MCF 10A (cell line): ENCODE data around the gene SEMA5A. TPM values are rescaled to one million over a fixed set of nuclear protein-coding genes. Genes with fewer than 3 reads are reported as not detected.

ENCODE experiments used
- BruUV-seq: library from RNA; stranded (reverse); fragments of 400-500 nt; replicated peaks from 2 replicates; lab custom pipeline; 2021; lab: Mats Ljungman, UMichigan
- CTCF ChIA-PET: fragments of 300-600 bp; sonication (Branson Sonifier 250); formaldehyde crosslinking; extraction: SDS; loops from one replicate; lab custom pipeline; 2021; ENCODE audit warnings: antibody characterized with exemption, inconsistent platforms; lab: Yijun Ruan, JAX
- POLR2A ChIA-PET: fragments of 300-600, 350-650 bp; sonication (Branson Sonifier 250); formaldehyde crosslinking; extraction: SDS; loops from one replicate; lab custom pipeline; 2020; ENCODE audit warnings: antibody characterized with exemption, inconsistent platforms; lab: Yijun Ruan, JAX
- DNase-seq: peaks from one replicate; pipeline ENCODE4 v3.0.0-alpha.2; 2018; ENCODE audit not compliant: unreplicated experiment
- H3K27ac Mint-ChIP-seq: one replicate; pipeline ENCODE4 v1.8.0; 2022; ENCODE audit warnings: mild to moderate bottlenecking, low read depth, mixed read lengths; ENCODE audit not compliant: unreplicated experiment
- H3K27me3 Mint-ChIP-seq: one replicate; pipeline ENCODE4 v1.8.0; 2022; ENCODE audit warnings: mixed read lengths; ENCODE audit not compliant: insufficient read depth, unreplicated experiment
- H3K36me3 Mint-ChIP-seq: one replicate; pipeline ENCODE4 v1.8.0; 2022; ENCODE audit warnings: mild to moderate bottlenecking, moderate library complexity, mixed read lengths; ENCODE audit not compliant: insufficient read depth, unreplicated experiment
- H3K4me1 Mint-ChIP-seq: one replicate; pipeline ENCODE4 v1.8.0; 2022; ENCODE audit warnings: mixed read lengths; ENCODE audit not compliant: insufficient read depth, unreplicated experiment
- H3K4me3 Mint-ChIP-seq: one replicate; pipeline ENCODE4 v1.8.0; 2022; ENCODE audit warnings: mild to moderate bottlenecking, moderate library complexity, mixed read lengths; ENCODE audit not compliant: unreplicated experiment
- H3K9me3 Mint-ChIP-seq: one replicate; pipeline ENCODE4 v1.8.0; 2022; ENCODE audit warnings: mixed read lengths; ENCODE audit not compliant: unreplicated experiment
- intact Hi-C: fragments of 100-400 bp; cut with micrococcal nuclease; formaldehyde crosslinking; loops from 2 replicates; pipeline ENCODE4 v1.14.1; 2022
- total RNA-seq: library from RNA; stranded (reverse); gene quantifications from 2 replicates; pipeline ENCODE4 v1.2.3, GENCODE V29; 2022
- TF ChIP-seq, protein P1 (sequence below): fragments of 200-600 bp; IDR thresholded peaks from one replicate; pipeline ENCODE4 v1.8.0; 2022; ENCODE audit warnings: antibody characterized with exemption, mild to moderate bottlenecking; ENCODE audit not compliant: unreplicated experiment

The SEMA5A gene
- total RNA-seq, 1 experiment from 2014 or later = 1.2 TPM

GRCh38 chr5:9033524-9033923, 512.4 kb downstream of the SEMA5A start:
- H3K4me1 Mint-ChIP-seq = no peaks in the 10 kb centered on the region
- ChIA-PET CTCF (no interaction called here), POLR2A (interaction anchor here (1.1 kb wide), 1 partner anchor 90 kb away, joined by 3 read pairs; no protein-coding TSS in a partner anchor)
- intact Hi-C loops = no loop called here
- H3K9me3 Mint-ChIP-seq = no peaks in the 10 kb centered on the region
- H3K36me3 Mint-ChIP-seq = no peaks in the 10 kb centered on the region
- TF ChIP-seq, protein P1, sequence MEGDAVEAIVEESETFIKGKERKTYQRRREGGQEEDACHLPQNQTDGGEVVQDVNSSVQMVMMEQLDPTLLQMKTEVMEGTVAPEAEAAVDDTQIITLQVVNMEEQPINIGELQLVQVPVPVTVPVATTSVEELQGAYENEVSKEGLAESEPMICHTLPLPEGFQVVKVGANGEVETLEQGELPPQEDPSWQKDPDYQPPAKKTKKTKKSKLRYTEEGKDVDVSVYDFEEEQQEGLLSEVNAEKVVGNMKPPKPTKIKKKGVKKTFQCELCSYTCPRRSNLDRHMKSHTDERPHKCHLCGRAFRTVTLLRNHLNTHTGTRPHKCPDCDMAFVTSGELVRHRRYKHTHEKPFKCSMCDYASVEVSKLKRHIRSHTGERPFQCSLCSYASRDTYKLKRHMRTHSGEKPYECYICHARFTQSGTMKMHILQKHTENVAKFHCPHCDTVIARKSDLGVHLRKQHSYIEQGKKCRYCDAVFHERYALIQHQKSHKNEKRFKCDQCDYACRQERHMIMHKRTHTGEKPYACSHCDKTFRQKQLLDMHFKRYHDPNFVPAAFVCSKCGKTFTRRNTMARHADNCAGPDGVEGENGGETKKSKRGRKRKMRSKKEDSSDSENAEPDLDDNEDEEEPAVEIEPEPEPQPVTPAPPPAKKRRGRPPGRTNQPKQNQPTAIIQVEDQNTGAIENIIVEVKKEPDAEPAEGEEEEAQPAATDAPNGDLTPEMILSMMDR = no peak
- no peak overlapping the region for H3K4me3 Mint-ChIP-seq
- no peak overlapping the region for H3K27ac Mint-ChIP-seq
- H3K27me3 Mint-ChIP-seq = no peaks in the 10 kb centered on the region
- BruUV-seq = no TSS peak
- DNase-seq = no peak

DNA sequence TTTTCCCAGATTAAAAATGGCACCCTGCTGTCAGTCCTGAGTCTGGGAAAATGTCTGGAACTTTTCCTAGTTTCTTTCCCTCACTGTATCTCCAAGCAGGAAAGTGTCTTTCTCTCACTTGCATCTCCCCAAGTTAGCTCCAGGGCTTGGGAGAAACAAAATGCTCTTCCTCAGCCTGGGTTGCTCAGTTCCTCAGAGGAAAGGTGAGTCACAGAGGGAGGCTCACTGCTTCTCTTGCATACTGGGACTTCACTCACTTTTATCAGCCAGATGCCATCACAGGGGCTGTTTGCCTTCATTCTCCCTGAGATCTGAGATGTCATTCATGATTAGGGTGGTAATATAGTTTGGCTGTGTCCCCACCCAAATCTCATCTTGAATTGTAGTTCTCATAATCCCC, 519.9 kb downstream of the SEMA5A start:
- ChIA-PET POLR2A (no interaction called here), CTCF (no interaction called here)
- no peaks in the 10 kb centered on the region for H3K36me3 Mint-ChIP-seq
- no peak overlapping the region for H3K27ac Mint-ChIP-seq
- no peak for DNase-seq
- TF ChIP-seq, protein P1 = no peak
- no peak overlapping the region for H3K4me3 Mint-ChIP-seq
- H3K27me3 Mint-ChIP-seq = no peaks in the 10 kb centered on the region
- no peaks in the 10 kb centered on the region for H3K4me1 Mint-ChIP-seq
- H3K9me3 Mint-ChIP-seq = peaks cover 31% of the 10 kb centered on the region
- BruUV-seq = no TSS peak
- intact Hi-C loops = no loop called here

DNA sequence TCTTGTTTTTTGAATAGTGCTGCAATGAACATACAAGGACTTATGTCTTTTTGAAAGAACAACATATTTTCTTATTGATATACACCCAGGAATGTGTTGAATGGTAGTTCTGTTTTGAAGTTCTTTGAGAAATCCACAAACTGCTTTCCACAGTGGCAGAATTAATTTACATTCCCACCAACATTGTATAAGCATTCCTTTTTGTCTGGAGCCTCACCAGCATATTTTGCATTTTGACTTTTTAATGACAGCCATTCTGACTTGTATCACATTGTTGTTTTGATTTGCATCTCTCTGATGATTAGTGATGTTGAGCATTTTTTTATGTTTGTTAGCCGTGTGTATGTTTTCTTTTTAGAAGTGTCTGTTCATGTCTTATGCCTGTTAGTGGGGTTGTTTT, 524.9 kb downstream of the SEMA5A start:
- CTCF ChIA-PET = interaction anchor here (0.6 kb wide), 3 partner anchors 143 to 621 kb away, joined by 3 to 9 read pairs (median 3); no protein-coding TSS in a partner anchor
- H3K27me3 Mint-ChIP-seq = no peaks in the 10 kb centered on the region

GRCh38 chr5:9015937-9016270, 530.0 kb downstream of the SEMA5A start:
- no TSS peak for BruUV-seq
- Mint-ChIP-seq H3K27me3 (no peaks in the 10 kb centered on the region), H3K36me3 (no peaks in the 10 kb centered on the region), H3K4me3 (no peak overlapping the region), H3K4me1 (peaks cover 6% of the 10 kb centered on the region), H3K27ac (no peak overlapping the region), H3K9me3 (no peaks in the 10 kb centered on the region)
- TF ChIP-seq, protein P1 = no peak
- DNase-seq = no peak
- POLR2A ChIA-PET = interaction anchor here (0.6 kb wide), 1 partner anchor 159 kb away, joined by 3 read pairs; no protein-coding TSS in a partner anchor
- intact Hi-C loops = no loop called here
- CTCF ChIA-PET = no interaction called here

More for the DNA sequence above, 524.9 kb downstream of the SEMA5A start:
- intact Hi-C loops = no loop called here
- Mint-ChIP-seq H3K36me3 (no peaks in the 10 kb centered on the region), H3K9me3 (peaks cover 24% of the 10 kb centered on the region), H3K4me1 (no peaks in the 10 kb centered on the region), H3K4me3 (no peak overlapping the region), H3K27ac (no peak overlapping the region)
- TF ChIP-seq, protein P1 = no peak
- POLR2A ChIA-PET = no interaction called here
- no TSS peak for BruUV-seq
- no peak for DNase-seq
